Mucosa of descending colon (tissue), 3 donors: ENCODE data around the gene APOLD1. TPM values are rescaled to one million over a fixed set of nuclear protein-coding genes. Genes with fewer than 3 reads are reported as not detected.

Source experiments
- ATAC-seq: fragments of 200-7000 bp; cut with Tn5 transposase; one replicate; pipeline ENCODE4 v1.9.1; 2020; ENCODE audit warnings: mild to moderate bottlenecking, moderate library complexity
- DNase-seq, 3 donors: peaks; one replicate each; pipeline ENCODE4 v3.0.0-alpha.2; 2020
- H3K36me3 ChIP-seq: fragments of 200-600 bp; one replicate; pipeline ENCODE4 v1.8.0; 2021; ENCODE audit warnings: low read depth, mild to moderate bottlenecking
- H3K4me1 ChIP-seq: fragments of 200-600 bp; one replicate; pipeline ENCODE4 v1.8.0; 2021; ENCODE audit warnings: low read depth, mild to moderate bottlenecking
- H3K4me3 ChIP-seq: fragments of 200-600 bp; one replicate; pipeline ENCODE4 v1.8.0; 2021; ENCODE audit warnings: mild to moderate bottlenecking
- H3K9me3 ChIP-seq: fragments of 200-600 bp; one replicate; pipeline ENCODE4 v1.8.0; 2021; ENCODE audit warnings: mild to moderate bottlenecking
- intact Hi-C, 2 donors: fragments of 100-400 bp; cut with DNase I in 1 of 2; cut with micrococcal nuclease in 1 of 2; formaldehyde crosslinking; loops; one replicate each; pipeline versions ENCODE4 v1.11.0 to v1.11.1; 2022; cut with DNase I, micrococcal nuclease
- total RNA-seq, 3 donors: library from RNA; stranded (reverse); fragmentation: NEBNext Ultra II Directional in 2 of 3; extraction: Animal tissue kit (Norgen Biotek cat#: 25700) in 2 of 3; gene quantifications; one replicate each; pipeline versions ENCODE4 v1.2.1 to v1.2.4, GENCODE V29; 2021 to 2023
- TF ChIP-seq, protein P1 (sequence below): fragments of 200-600 bp; IDR thresholded peaks from one replicate; pipeline ENCODE4 v1.8.0; 2022; ENCODE audit warnings: antibody characterized with exemption, mild to moderate bottlenecking
- donor health status: DM: no; HTN: no; CAD: no; lungs with moderate emphysema.
- donor health status: DM: no; HTN: no; CAD: no.
- donor health status: DM: no; HTN: yes; CAD: no.

The APOLD1 gene
- total RNA-seq, 3 donors from 2014 or later: 0.93 to 12.9 (median 5.0) TPM

DNA sequence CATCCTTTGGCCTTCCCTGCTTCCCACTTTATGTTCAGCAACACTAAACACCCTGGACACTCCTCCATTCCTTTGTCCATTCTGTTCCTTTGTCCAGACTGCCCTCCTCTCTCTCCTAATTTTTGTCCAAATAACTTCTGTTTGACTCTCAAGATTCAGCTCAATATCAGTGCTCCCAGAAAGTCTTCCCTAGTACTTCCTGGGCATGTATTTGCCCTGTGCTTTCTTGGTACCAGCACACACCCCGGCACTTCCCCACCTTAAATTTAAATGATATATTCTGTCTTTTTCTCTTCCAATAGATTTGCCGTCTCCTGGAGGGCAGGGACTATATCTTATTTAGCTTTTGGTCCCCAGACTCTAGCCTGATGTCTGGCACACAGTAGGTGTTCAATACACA lies 6.5 kb upstream of the APOLD1 start:
- TF ChIP-seq, protein P1, sequence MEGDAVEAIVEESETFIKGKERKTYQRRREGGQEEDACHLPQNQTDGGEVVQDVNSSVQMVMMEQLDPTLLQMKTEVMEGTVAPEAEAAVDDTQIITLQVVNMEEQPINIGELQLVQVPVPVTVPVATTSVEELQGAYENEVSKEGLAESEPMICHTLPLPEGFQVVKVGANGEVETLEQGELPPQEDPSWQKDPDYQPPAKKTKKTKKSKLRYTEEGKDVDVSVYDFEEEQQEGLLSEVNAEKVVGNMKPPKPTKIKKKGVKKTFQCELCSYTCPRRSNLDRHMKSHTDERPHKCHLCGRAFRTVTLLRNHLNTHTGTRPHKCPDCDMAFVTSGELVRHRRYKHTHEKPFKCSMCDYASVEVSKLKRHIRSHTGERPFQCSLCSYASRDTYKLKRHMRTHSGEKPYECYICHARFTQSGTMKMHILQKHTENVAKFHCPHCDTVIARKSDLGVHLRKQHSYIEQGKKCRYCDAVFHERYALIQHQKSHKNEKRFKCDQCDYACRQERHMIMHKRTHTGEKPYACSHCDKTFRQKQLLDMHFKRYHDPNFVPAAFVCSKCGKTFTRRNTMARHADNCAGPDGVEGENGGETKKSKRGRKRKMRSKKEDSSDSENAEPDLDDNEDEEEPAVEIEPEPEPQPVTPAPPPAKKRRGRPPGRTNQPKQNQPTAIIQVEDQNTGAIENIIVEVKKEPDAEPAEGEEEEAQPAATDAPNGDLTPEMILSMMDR: no peak
- DNase-seq (no peak), ATAC-seq (no peak)
- Histone ChIP-seq H3K4me3 (no peak overlapping the region), H3K9me3 (no peaks in the 10 kb centered on the region), H3K4me1 (peaks cover 7% of the 10 kb centered on the region), H3K36me3 (no peaks in the 10 kb centered on the region)
- intact Hi-C loops: no loop called here

DNA sequence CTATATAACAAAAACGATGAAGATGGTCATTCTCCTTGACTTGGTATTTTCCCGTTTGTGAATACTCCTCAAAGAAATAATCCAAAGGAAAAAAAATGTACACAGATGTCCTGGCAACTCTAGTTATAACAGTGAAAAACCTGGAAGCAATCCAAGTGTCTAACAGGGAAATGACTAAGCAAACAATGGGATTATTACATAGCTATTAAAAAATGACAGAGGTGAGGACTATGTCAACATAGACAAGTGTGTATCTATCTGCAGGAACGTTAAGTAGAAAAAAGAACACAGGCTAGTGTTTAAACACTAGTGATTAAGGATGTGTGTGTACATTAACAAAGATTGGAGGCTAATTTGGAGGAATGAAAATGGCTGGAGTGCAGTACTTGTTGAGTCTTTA lies 5.9 kb upstream of the APOLD1 start:
- peak; percentile 60 for ATAC-seq
- no peaks in the 10 kb centered on the region for H3K9me3 ChIP-seq
- no peak overlapping the region for H3K4me3 ChIP-seq
- no peak for DNase-seq
- peaks cover 7% of the 10 kb centered on the region for H3K4me1 ChIP-seq
- no peaks in the 10 kb centered on the region for H3K36me3 ChIP-seq
- TF ChIP-seq, protein P1: no peak
- intact Hi-C loops: no loop called here

DNA sequence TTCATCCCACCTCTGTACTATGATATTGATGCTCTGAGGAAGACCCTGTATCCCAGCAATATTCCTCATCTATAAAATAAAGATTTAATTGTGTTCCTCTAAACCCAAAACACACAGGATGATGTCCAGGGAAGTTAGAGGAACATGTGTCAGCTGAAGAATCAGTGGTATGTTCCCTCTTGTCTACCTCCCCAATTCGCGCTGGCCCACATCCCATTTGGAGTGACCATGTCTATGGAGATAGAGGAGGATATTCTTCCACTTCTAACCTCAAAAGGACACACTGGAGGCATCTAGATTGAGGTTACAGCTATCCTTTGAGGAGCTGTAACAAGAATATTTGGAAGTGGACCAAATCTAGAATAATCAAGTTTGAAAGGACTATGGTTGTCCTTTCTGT lies 1.3 kb upstream of the APOLD1 start:
- DNase-seq: no peak
- H3K9me3 ChIP-seq: no peaks in the 10 kb centered on the region
- no peaks in the 10 kb centered on the region for H3K36me3 ChIP-seq
- H3K4me3 ChIP-seq: no peak overlapping the region
- no peak for ATAC-seq
- intact Hi-C loops: no loop called here
- TF ChIP-seq, protein P1: no peak
- peaks cover 13% of the 10 kb centered on the region for H3K4me1 ChIP-seq

DNA sequence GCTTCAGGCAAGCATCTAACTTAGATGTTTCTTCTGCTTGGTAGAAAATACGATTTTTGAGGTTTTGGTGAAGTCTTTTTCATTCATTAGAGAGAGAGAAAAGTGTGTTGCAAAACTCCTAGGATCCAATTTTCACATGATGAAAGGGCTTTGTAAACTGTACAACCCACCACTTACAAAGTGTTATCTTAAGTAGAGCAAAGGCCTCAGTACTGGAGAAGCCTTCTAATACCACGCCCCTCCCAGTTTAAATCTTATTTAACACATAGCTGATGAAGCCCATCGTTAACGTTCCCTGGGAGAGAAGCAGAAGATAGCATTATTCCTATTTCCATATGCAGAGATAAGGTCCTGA lies 869 bp downstream of the APOLD1 start:
- intact Hi-C loops: no loop called here
- ATAC-seq (peak; percentile 17), DNase-seq (no peak)
- Histone ChIP-seq H3K36me3 (no peaks in the 10 kb centered on the region), H3K4me3 (no peak overlapping the region), H3K9me3 (no peaks in the 10 kb centered on the region), H3K4me1 (peaks cover 6% of the 10 kb centered on the region)
- TF ChIP-seq, protein P1: no peak

DNA sequence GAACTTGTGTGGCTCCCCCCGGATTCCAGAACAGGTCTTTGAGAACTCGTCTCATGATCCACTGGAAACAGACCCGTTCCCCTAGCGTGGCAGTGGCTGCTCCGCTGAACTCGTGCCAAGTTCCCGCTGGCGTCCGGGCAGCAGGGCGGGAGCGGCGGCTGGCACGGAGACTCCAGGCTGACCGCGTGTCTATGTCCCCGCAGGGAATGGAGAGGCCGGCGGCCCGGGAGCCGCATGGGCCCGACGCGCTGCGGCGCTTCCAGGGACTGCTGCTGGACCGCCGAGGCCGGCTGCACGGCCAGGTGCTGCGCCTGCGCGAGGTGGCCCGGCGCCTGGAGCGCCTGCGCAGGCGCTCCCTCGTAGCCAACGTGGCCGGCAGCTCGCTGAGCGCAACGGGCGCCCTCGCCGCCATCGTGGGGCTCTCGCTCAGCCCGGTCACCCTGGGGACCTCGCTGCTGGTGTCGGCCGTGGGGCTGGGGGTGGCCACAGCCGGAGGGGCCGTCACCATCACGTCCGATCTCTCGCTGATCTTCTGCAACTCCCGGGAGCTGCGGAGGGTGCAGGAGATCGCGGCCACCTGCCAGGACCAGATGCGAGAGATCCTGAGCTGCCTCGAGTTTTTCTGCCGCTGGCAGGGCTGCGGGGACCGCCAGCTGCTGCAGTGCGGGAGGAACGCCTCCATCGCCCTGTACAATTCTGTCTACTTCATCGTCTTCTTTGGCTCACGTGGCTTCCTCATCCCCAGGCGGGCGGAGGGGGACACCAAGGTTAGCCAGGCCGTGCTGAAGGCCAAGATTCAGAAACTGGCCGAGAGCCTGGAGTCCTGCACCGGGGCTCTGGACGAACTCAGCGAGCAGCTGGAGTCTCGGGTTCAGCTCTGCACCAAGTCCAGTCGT lies 1.5 kb downstream of the APOLD1 start:
- H3K9me3 ChIP-seq: no peaks in the 10 kb centered on the region
- TF ChIP-seq, protein P1: no peak
- peak; percentile 76 to 87 (median 86) for DNase-seq
- intact Hi-C loops: no loop called here
- H3K36me3 ChIP-seq: no peaks in the 10 kb centered on the region
- ATAC-seq: peak; percentile 95
- H3K4me1 ChIP-seq: peaks cover 12% of the 10 kb centered on the region
- peak overlapping the region; percentile 35 for H3K4me3 ChIP-seq
